Measurements from ENCODE around the gene OR11H7.
"Not testable (repeated sequence)": the region's sequence is repeated elsewhere in the genome, so short reads cannot be mapped to it uniquely, and the experiment has no call there.

OR11H7 gene

DNA sequence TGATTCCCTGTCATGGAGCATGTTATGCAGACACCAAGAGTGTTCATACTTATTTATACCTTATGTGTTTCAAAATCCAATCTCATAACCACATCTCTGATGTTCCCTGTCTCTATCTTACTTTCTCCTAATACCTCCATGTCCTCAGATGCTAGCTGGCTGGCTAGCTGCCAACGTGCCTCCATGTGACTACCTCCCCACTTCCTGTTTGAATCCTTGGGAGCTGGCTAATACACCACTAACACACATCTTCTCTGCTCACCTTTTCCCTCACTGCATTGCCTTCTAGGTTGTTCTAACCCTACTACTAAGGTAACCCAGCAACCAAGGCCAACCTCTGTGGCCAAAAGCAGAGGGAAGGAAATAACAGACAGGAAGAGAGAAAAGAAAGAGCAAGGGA is 49.6 kb downstream of the OR11H7 start:
- no peak for DNase-seq (ENCODE audit: low read depth)

DNA sequence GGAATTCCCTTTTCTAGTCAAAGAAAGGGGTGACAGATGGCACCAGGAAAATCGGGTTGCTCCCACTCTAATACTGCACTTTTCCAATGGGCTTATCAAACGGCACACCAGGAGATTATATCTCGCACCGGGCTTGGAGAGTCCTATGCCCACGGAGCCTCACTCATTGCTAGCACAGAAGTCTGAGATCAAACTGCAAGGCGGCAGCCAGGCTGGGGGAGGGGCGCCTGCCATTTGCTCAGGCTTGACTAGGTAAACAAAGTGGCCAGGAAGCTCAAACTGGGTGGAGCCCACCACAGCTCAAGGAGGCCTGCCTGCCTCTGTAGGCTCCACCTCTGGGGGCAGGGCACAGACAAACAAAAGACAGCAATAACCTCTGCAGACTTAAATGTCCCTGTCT is 51.5 kb downstream of the OR11H7 start:
- not testable (repeated sequence) for DNase-seq (ENCODE audit: low read depth)
